Measurements from ENCODE around the gene MT1G.
A peak's percentile ranks its signal among the peaks of the same experiment; 100 is the strongest.

Gene MT1G

GRCh38 chr16:56628486-56629350 is 39.1 kb downstream of the MT1G start:
- TF ChIP-seq, protein P1, sequence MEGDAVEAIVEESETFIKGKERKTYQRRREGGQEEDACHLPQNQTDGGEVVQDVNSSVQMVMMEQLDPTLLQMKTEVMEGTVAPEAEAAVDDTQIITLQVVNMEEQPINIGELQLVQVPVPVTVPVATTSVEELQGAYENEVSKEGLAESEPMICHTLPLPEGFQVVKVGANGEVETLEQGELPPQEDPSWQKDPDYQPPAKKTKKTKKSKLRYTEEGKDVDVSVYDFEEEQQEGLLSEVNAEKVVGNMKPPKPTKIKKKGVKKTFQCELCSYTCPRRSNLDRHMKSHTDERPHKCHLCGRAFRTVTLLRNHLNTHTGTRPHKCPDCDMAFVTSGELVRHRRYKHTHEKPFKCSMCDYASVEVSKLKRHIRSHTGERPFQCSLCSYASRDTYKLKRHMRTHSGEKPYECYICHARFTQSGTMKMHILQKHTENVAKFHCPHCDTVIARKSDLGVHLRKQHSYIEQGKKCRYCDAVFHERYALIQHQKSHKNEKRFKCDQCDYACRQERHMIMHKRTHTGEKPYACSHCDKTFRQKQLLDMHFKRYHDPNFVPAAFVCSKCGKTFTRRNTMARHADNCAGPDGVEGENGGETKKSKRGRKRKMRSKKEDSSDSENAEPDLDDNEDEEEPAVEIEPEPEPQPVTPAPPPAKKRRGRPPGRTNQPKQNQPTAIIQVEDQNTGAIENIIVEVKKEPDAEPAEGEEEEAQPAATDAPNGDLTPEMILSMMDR (IDR thresholded peaks at IDR 0.05; ENCODE audit: poor library complexity, severe bottlenecking): peak; percentile 35
- DNase-seq (ENCODE audit: low spot score) (no peak), ATAC-seq (ENCODE audit: low read depth) (no peak)
- Histone ChIP-seq H3K27me3 (ENCODE audit: insufficient read depth, poor library complexity, severe bottlenecking) (no peaks in the 10 kb centered on the region), H3K4me3 (ENCODE audit: severe bottlenecking) (no peak overlapping the region), H3K36me3 (ENCODE audit: low read depth) (peaks cover 11% of the 10 kb centered on the region), H3K27ac (ENCODE audit: poor library complexity, severe bottlenecking) (peak overlapping the region; percentile 87), H3K9me3 (ENCODE audit: severe bottlenecking) (no peaks in the 10 kb centered on the region), H3K4me1 (ENCODE audit: insufficient read depth, poor library complexity, severe bottlenecking) (peaks cover 5% of the 10 kb centered on the region)

DNA sequence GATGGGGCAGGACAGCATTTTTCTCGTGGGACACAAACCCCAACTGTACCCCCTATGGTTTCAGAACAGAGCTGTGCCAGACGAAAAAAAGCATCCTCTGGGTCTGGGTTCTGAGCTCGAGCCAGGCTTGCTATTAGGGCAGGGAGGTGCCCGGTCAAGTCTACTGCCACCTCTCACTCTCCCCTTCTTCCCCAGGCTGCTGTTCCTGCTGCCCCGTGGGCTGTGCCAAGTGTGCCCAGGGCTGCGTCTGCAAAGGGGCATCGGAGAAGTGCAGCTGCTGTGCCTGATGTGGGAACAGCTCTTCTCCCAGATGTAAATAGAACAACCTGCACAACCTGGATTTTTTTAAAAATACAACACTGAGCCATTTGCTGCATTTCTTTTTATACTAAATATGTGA is 41.2 kb downstream of the MT1G start:
- peak overlapping the region; percentile 87 for H3K27ac ChIP-seq (ENCODE audit: poor library complexity, severe bottlenecking)
- peaks cover 5% of the 10 kb centered on the region for H3K4me1 ChIP-seq (ENCODE audit: insufficient read depth, poor library complexity, severe bottlenecking)
- TF ChIP-seq, protein P1 (IDR thresholded peaks at IDR 0.05; ENCODE audit: poor library complexity, severe bottlenecking): no peak
- peak overlapping the region; percentile 43 for H3K4me3 ChIP-seq (ENCODE audit: severe bottlenecking)
- no peaks in the 10 kb centered on the region for H3K27me3 ChIP-seq (ENCODE audit: insufficient read depth, poor library complexity, severe bottlenecking)
- H3K9me3 ChIP-seq (ENCODE audit: severe bottlenecking): no peaks in the 10 kb centered on the region
- ATAC-seq (ENCODE audit: low read depth) (no peak), DNase-seq (ENCODE audit: low spot score) (no peak)
- peaks cover 11% of the 10 kb centered on the region for H3K36me3 ChIP-seq (ENCODE audit: low read depth)

DNA sequence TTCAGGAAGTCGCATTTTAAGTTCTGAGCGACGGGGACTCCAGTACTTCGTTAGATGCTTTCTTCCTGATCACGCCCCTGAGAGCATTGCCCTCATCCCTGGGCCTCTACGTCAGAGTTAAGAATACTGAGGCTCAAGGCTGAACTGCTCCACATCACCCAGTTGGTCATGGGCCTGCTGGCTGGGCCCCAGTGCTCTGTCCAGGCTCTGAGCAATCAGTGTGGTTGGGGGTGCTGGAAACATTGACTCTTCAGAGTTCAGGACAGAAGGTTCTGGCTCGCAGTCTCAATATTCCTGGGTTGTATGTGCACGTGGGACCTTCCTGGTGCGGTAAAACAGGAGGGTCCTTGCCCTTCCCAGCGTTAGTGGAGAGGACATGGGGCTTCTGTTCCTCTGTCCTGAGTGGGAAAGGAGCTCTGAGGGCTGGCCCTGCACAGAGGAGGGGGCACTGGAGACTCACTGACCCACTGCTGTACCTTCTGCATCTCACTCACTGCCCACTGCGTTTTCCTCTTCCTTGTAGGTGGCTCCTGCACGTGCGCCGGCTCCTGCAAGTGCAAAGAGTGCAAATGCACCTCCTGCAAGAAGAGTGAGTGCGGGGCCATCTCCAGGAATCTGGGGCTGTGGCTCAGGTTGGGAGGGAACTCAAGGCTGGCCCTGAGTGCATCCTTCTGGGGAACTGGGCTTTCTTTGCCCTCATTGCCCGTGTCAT is 41.8 kb downstream of the MT1G start:
- peaks cover 5% of the 10 kb centered on the region for H3K4me1 ChIP-seq (ENCODE audit: insufficient read depth, poor library complexity, severe bottlenecking)
- DNase-seq (ENCODE audit: low spot score) (no peak), ATAC-seq (ENCODE audit: low read depth) (peak; percentile 11; the same call in 1 of the 3 replicates)
- no peaks in the 10 kb centered on the region for H3K9me3 ChIP-seq (ENCODE audit: severe bottlenecking)
- peak overlapping the region; percentile 87 for H3K27ac ChIP-seq (ENCODE audit: poor library complexity, severe bottlenecking)
- H3K36me3 ChIP-seq (ENCODE audit: low read depth): peaks cover 11% of the 10 kb centered on the region
- H3K27me3 ChIP-seq (ENCODE audit: insufficient read depth, poor library complexity, severe bottlenecking): no peaks in the 10 kb centered on the region
- H3K4me3 ChIP-seq (ENCODE audit: severe bottlenecking): peak overlapping the region; percentile 43
- TF ChIP-seq, protein P1 (IDR thresholded peaks at IDR 0.05; ENCODE audit: poor library complexity, severe bottlenecking): no peak

DNA sequence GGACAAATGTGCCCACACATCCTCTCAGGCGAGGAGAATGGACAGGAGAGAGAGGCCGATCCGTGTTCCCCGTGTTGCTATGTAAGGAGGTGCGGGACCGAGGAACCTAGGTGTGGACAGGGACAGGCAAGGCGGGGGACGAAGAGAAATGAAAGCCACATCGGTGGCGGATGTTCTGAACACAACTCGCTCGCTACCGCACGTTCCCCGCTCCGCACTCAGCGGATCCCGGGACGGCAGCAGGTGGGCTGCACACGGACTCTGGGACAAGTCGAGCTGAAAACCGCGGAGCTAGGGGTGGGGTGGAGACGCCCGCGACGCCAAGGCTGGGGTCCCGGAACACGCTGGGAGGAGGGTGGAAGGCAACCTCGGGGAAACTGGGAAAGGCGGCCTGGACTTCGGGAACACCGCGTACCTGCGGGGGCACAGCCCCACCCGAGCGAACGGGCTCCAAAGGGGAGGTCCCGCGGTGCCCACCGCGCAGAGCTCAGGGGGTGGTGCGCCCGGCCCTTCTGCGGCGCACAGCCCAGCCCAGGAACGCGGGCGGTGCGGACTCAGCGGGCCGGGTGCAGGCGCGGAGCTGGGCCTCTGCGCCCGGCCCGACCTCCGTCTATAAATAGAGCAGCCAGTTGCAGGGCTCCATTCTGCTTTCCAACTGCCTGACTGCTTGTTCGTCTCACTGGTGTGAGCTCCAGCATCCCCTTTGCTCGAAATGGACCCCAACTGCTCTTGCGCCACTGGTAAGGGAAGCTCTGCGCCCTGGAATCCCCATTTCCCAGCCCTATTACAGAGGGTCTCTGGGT is 42.5 kb downstream of the MT1G start, which contains the start of gene MT1E:
TSS of gene MT1E (plus strand) at position 642 of the 803 bp plus-strand sequence. CDS start at position 713, 71 bp downstream.
- peak; percentile 82 for ATAC-seq (ENCODE audit: low read depth)
- peak within 1 kb of the TSS; percentile 43 for H3K4me3 ChIP-seq (ENCODE audit: severe bottlenecking)
- DNase-seq (ENCODE audit: low spot score): no peak
- H3K27ac ChIP-seq (ENCODE audit: poor library complexity, severe bottlenecking): peak within 1 kb of the TSS; percentile 87
- peaks cover 5% of the 10 kb centered on the region for H3K4me1 ChIP-seq (ENCODE audit: insufficient read depth, poor library complexity, severe bottlenecking)
- no peaks in the 10 kb centered on the region for H3K27me3 ChIP-seq (ENCODE audit: insufficient read depth, poor library complexity, severe bottlenecking)
- H3K36me3 ChIP-seq (ENCODE audit: low read depth): peaks cover 11% of the 10 kb centered on the region
- no peaks in the 10 kb centered on the region for H3K9me3 ChIP-seq (ENCODE audit: severe bottlenecking)
- TF ChIP-seq, protein P1 (IDR thresholded peaks at IDR 0.05; ENCODE audit: poor library complexity, severe bottlenecking): no peak
